Naive thymus-derived CD4-positive, alpha-beta T cell (primary cell): ENCODE results near the gene EXOC6B. TPM values are rescaled to one million over a fixed set of nuclear protein-coding genes. Genes with fewer than 3 reads are reported as not detected.

ENCODE experiments used
- ATAC-seq: fragments of 150-1000 bp; cut with Tn5 transposase; 2 replicates; pipeline ENCODE4 v1.10.0; 2021; ENCODE audit warnings: mild to moderate bottlenecking, moderate library complexity
- CTCF ChIA-PET: fragments of 350-600 bp; sonication (Branson Sonifier 250); formaldehyde crosslinking; loops from one replicate; lab custom pipeline; 2021; ENCODE audit warnings: antibody characterized with exemption; lab: Charles Lee
- POLR2A ChIA-PET: fragments of 350-600 bp; sonication (Branson Sonifier 250); formaldehyde crosslinking; loops from one replicate; lab custom pipeline; 2021; ENCODE audit warnings: antibody characterized with exemption, inconsistent platforms; lab: Charles Lee
- DNase-seq, 9 donors: peaks; one replicate each; pipeline versions ENCODE4 v3.0.0 to v3.0.0-alpha.2; 2020 to 2022; ENCODE audit warnings: mixed read lengths in 1 of 9
- H3K27ac ChIP-seq: one replicate; pipeline ENCODE4 v1.7.0; 2013; ENCODE audit warnings: mild to moderate bottlenecking, low read depth, low read length, moderate library complexity
- H3K27me3 ChIP-seq, 2 donors: one replicate each; pipeline ENCODE4 v1.7.0; 2013; ENCODE audit warnings: low read length in 2 of 2, mild to moderate bottlenecking in 2 of 2, moderate library complexity in 2 of 2; ENCODE audit not compliant: control insufficient read depth in 2 of 2, insufficient read depth in 2 of 2
- H3K36me3 ChIP-seq, 3 experiments: 1 replicate in 2 of 3; 2 replicates in 1 of 3; pipeline ENCODE4 v1.7.0; 2013; ENCODE audit warnings: low read length in 3 of 3, mild to moderate bottlenecking in 3 of 3, moderate library complexity in 1 of 3; ENCODE audit not compliant: insufficient read depth in 3 of 3, control insufficient read depth in 2 of 3
- H3K4me1 ChIP-seq, 2 donors: one replicate each; pipeline ENCODE4 v1.7.0; 2013; ENCODE audit warnings: low read length in 2 of 2, mild to moderate bottlenecking in 2 of 2, moderate library complexity in 1 of 2; ENCODE audit not compliant: control insufficient read depth in 2 of 2, insufficient read depth in 2 of 2
- H3K4me3 ChIP-seq: 2 replicates; pipeline ENCODE4 v1.7.0; 2013; ENCODE audit warnings: mild to moderate bottlenecking, low read length
- H3K9me3 ChIP-seq, 3 experiments: 1 replicate in 2 of 3; 2 replicates in 1 of 3; pipeline ENCODE4 v1.7.0; 2013; ENCODE audit warnings: low read length in 3 of 3; ENCODE audit not compliant: control insufficient read depth in 2 of 3
- H3K27ac Mint-ChIP-seq, 9 donors: one replicate each; pipeline ENCODE4 v1.8.0; 2020 to 2022; ENCODE audit warnings: mixed read lengths in 9 of 9, mild to moderate bottlenecking in 8 of 9, moderate library complexity in 5 of 9, inconsistent platforms in 2 of 9
- H3K27me3 Mint-ChIP-seq, 5 donors: one replicate each; pipeline ENCODE4 v1.8.0; 2021 to 2022; ENCODE audit warnings: mixed read lengths in 5 of 5, mild to moderate bottlenecking in 1 of 5
- H3K36me3 Mint-ChIP-seq, 5 donors: one replicate each; pipeline ENCODE4 v1.8.0; 2020 to 2022; ENCODE audit warnings: mixed read lengths in 5 of 5, mild to moderate bottlenecking in 3 of 5, inconsistent platforms in 1 of 5
- H3K4me1 Mint-ChIP-seq, 7 donors: one replicate each; pipeline ENCODE4 v1.8.0; 2020 to 2022; ENCODE audit warnings: mixed read lengths in 7 of 7, mild to moderate bottlenecking in 3 of 7, inconsistent platforms in 1 of 7
- H3K4me3 Mint-ChIP-seq, 10 donors: one replicate each; pipeline ENCODE4 v1.8.0; 2020 to 2022; ENCODE audit warnings: mild to moderate bottlenecking in 10 of 10, mixed read lengths in 10 of 10, moderate library complexity in 6 of 10, inconsistent platforms in 2 of 10
- H3K9me3 Mint-ChIP-seq, 11 donors: one replicate each; pipeline ENCODE4 v1.8.0; 2020 to 2022; ENCODE audit warnings: mixed read lengths in 11 of 11, mild to moderate bottlenecking in 4 of 11, inconsistent platforms in 1 of 11, moderate library complexity in 1 of 11
- intact Hi-C, 2 donors: fragments of 100-400 bp; cut with micrococcal nuclease; formaldehyde crosslinking; loops; one replicate each; pipeline ENCODE4 v1.15.1; 2023
- polyA plus RNA-seq, 2 donors: library from polyadenylated mRNA; unstranded; fragments of 300-500 nt; fragmentation: Illumina TruSeq; gene quantifications; one replicate each; pipeline ENCODE4 v1.2.3, GENCODE V29; 2021
- total RNA-seq, 6 experiments: library from RNA in 5 of 6; stranded (reverse) in 5 of 6; gene quantifications; 1 replicate in 5 of 6; 2 replicates in 1 of 6; pipeline ENCODE4 v1.2.3 and lab custom pipeline; 2021 to 2026

The EXOC6B gene
- total and polyA plus RNA-seq, 7 experiments from 2014 or later = 3.5 to 21.9 (median 15.1) TPM

- H3K4me3 ChIP-seq = no peak overlapping the region
- POLR2A ChIA-PET = no interaction called here
- Mint-ChIP-seq H3K4me1 (no peaks in the 10 kb centered on the region), H3K27me3 (peaks cover 4 to 35% (median 15%) of the 10 kb centered on the region in 5 donors), H3K36me3 (no peaks in the 10 kb centered on the region), H3K9me3 (no peaks in the 10 kb centered on the region), H3K4me3 (no peak overlapping the region), H3K27ac (no peak overlapping the region)
- no peak for DNase-seq
- intact Hi-C loops = no loop called here
- ATAC-seq = no peak
- no peaks in the 10 kb centered on the region for H3K36me3 ChIP-seq
- H3K4me1 ChIP-seq = no peaks in the 10 kb centered on the region
- CTCF ChIA-PET = interaction anchor here (1.0 to 1.2 kb wide), 2 partner anchors 8 to 15 kb away, joined by 3 to 4 read pairs; no protein-coding TSS in a partner anchor
- H3K27me3 ChIP-seq = peaks cover 0 to 3% of the 10 kb centered on the region in 2 donors
- H3K27ac ChIP-seq = no peak overlapping the region
- H3K9me3 ChIP-seq = no peaks in the 10 kb centered on the region
Observed at GRCh38 chr2:72846171-72847095, 20.6 kb upstream of the EXOC6B start.

GRCh38 chr2:72843301-72843700, 17.5 kb upstream of the EXOC6B start:
- Mint-ChIP-seq H3K4me3 (no peak overlapping the region), H3K4me1 (no peaks in the 10 kb centered on the region), H3K27me3 (peaks cover 12 to 30% (median 19%) of the 10 kb centered on the region in 5 donors), H3K27ac (no peak overlapping the region), H3K36me3 (peaks cover 0 to 3% (median 0%) of the 10 kb centered on the region in 5 donors), H3K9me3 (peaks cover 0 to 3% (median 0%) of the 10 kb centered on the region in 11 donors)
- intact Hi-C loops = no loop called here
- no peak for ATAC-seq
- Histone ChIP-seq H3K9me3 (no peaks in the 10 kb centered on the region), H3K27me3 (no peaks in the 10 kb centered on the region), H3K36me3 (no peaks in the 10 kb centered on the region), H3K4me1 (no peaks in the 10 kb centered on the region), H3K4me3 (no peak overlapping the region), H3K27ac (no peak overlapping the region)
- DNase-seq = no peak
- POLR2A ChIA-PET = no interaction called here
- CTCF ChIA-PET = no interaction called here

- Histone ChIP-seq H3K4me3 (no peak overlapping the region), H3K9me3 (no peaks in the 10 kb centered on the region), H3K27me3 (no peaks in the 10 kb centered on the region), H3K27ac (no peak overlapping the region), H3K4me1 (no peaks in the 10 kb centered on the region), H3K36me3 (no peaks in the 10 kb centered on the region)
- no peak for DNase-seq
- peaks cover 0 to 3% (median 0%) of the 10 kb centered on the region in 11 donors for H3K9me3 Mint-ChIP-seq
- no peak for ATAC-seq
- H3K27me3 Mint-ChIP-seq = peaks cover 16 to 30% (median 19%) of the 10 kb centered on the region in 5 donors
- ChIA-PET CTCF (interaction anchor here (1.1 to 1.3 kb wide), 3 partner anchors 14 to 67 kb away, joined by 3 to 4 read pairs (median 3); no protein-coding TSS in a partner anchor), POLR2A (no interaction called here)
- H3K4me1 Mint-ChIP-seq = no peaks in the 10 kb centered on the region
- no peak overlapping the region for H3K4me3 Mint-ChIP-seq
- no peak overlapping the region for H3K27ac Mint-ChIP-seq
- H3K36me3 Mint-ChIP-seq = peaks cover 0 to 3% (median 0%) of the 10 kb centered on the region in 5 donors
- intact Hi-C loops = no loop called here
Observed at GRCh38 chr2:72841462-72842125, 15.8 kb upstream of the EXOC6B start.

- Mint-ChIP-seq H3K27ac (no peak overlapping the region), H3K4me3 (no peak overlapping the region), H3K27me3 (peaks cover 16 to 30% (median 24%) of the 10 kb centered on the region in 5 donors), H3K36me3 (peaks cover 0 to 3% (median 0%) of the 10 kb centered on the region in 5 donors), H3K9me3 (peaks cover 0 to 3% (median 0%) of the 10 kb centered on the region in 11 donors), H3K4me1 (no peaks in the 10 kb centered on the region)
- POLR2A ChIA-PET = no interaction called here
- ATAC-seq (no peak), DNase-seq (no peak)
- no peaks in the 10 kb centered on the region for H3K36me3 ChIP-seq
- no peak overlapping the region for H3K4me3 ChIP-seq
- H3K9me3 ChIP-seq = no peaks in the 10 kb centered on the region
- no peaks in the 10 kb centered on the region for H3K27me3 ChIP-seq
- H3K4me1 ChIP-seq = no peaks in the 10 kb centered on the region
- intact Hi-C loops = no loop called here
- CTCF ChIA-PET = interaction anchor here (0.6 kb wide), 1 partner anchor 27 kb away, joined by 3 read pairs; no protein-coding TSS in a partner anchor
- H3K27ac ChIP-seq = no peak overlapping the region
Observed at GRCh38 chr2:72840066-72840465, 14.2 kb upstream of the EXOC6B start.

- Histone ChIP-seq H3K27me3 (no peaks in the 10 kb centered on the region), H3K36me3 (no peaks in the 10 kb centered on the region), H3K4me3 (no peak overlapping the region), H3K9me3 (no peaks in the 10 kb centered on the region), H3K27ac (no peak overlapping the region), H3K4me1 (no peaks in the 10 kb centered on the region)
- POLR2A ChIA-PET = no interaction called here
- intact Hi-C loops = no loop called here
- no peak for ATAC-seq
- DNase-seq = no peak
- H3K9me3 Mint-ChIP-seq = peaks cover 0 to 3% (median 0%) of the 10 kb centered on the region in 11 donors
- H3K4me1 Mint-ChIP-seq = peaks cover 4 to 14% (median 6%) of the 10 kb centered on the region in 7 donors
- H3K27me3 Mint-ChIP-seq = peaks cover 12 to 40% (median 14%) of the 10 kb centered on the region in 5 donors
- no peak overlapping the region for H3K4me3 Mint-ChIP-seq
- H3K36me3 Mint-ChIP-seq = peaks cover 0 to 3% (median 0%) of the 10 kb centered on the region in 5 donors
- no peak overlapping the region for H3K27ac Mint-ChIP-seq
- CTCF ChIA-PET = no interaction called here
Observed at GRCh38 chr2:72837171-72837570, 11.3 kb upstream of the EXOC6B start.

GRCh38 chr2:72835403-72835802, 9.6 kb upstream of the EXOC6B start:
- H3K9me3 Mint-ChIP-seq = peaks cover 0 to 2% (median 0%) of the 10 kb centered on the region in 11 donors

More at GRCh38 chr2:72835403-72835802, 9.6 kb upstream of the EXOC6B start:
- H3K27me3 Mint-ChIP-seq = peaks cover 0 to 39% (median 7%) of the 10 kb centered on the region in 5 donors
- ChIA-PET CTCF (no interaction called here), POLR2A (no interaction called here)
- Histone ChIP-seq H3K4me1 (no peaks in the 10 kb centered on the region), H3K9me3 (no peaks in the 10 kb centered on the region), H3K27ac (no peak overlapping the region), H3K27me3 (no peaks in the 10 kb centered on the region), H3K36me3 (no peaks in the 10 kb centered on the region), H3K4me3 (no peak overlapping the region)
- peaks cover 4 to 14% (median 10%) of the 10 kb centered on the region in 7 donors for H3K4me1 Mint-ChIP-seq
- H3K4me3 Mint-ChIP-seq = no peak overlapping the region
- H3K36me3 Mint-ChIP-seq = peaks cover 0 to 2% (median 0%) of the 10 kb centered on the region in 5 donors
- H3K27ac Mint-ChIP-seq = peak overlapping the region in 1 of 9 donors; percentile 13
- intact Hi-C loops = no loop called here
- ATAC-seq (no peak), DNase-seq (no peak)
